KBM-7 (cell line): Measurements from ENCODE around the gene GYPA.
"Not testable (repeated sequence)": the region's sequence is repeated elsewhere in the genome, so short reads cannot be mapped to it uniquely, and the experiment has no call there.

Experiments
- DNase-seq: peaks from one replicate; pipeline ENCODE4 v3.0.0-alpha.2; 2015
- in situ Hi-C: fragments of 300-500 bp; cut with MboI; formaldehyde crosslinking; loops from 2 replicates; pipeline ENCODE4 v1.14.3; 2020; ENCODE audit warnings: low sequenced_read_pairs, low pct_unique_long_range_greater_than_20kb, mixed read lengths

Gene GYPA

DNA sequence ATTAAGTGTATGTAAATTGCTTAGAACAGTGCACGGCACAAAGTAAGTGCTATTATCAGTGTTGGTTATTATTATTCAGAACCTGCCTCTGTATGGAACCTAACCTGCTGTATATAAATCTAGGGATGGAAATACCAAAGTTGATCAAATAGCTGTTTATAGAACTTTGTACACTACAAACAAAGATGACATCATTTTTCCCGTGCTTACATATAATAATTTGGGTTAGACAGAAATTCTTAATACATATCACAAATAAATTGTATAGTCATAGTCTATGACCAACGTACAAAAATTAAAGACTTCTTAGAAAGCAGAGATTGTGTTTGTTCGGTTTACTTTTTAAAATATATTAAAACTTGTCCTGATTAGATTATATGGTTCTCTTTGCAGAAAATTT, 4.3 kb downstream of the GYPA start:
- DNase-seq, in situ Hi-C loops: not testable (repeated sequence)

DNA sequence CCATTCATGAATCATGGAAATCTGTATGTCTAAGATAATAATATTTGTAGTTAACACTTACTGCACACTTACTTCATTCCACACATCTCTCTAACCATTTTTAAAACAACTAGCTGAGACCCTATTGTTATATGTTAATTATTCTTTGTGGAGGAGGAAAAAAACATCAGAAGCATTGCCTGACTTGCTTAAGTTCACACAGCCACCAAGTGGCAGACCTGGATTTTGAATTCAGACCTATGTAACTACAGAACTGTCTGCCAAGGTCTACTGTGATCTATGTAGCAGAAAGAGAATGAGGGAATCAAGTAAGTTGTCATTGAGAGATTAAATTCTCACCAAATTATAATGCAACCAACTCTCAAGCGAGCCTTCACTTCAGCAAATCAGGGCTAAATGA, 10.4 kb downstream of the GYPA start:
- in situ Hi-C loops, DNase-seq: not testable (repeated sequence)

DNA sequence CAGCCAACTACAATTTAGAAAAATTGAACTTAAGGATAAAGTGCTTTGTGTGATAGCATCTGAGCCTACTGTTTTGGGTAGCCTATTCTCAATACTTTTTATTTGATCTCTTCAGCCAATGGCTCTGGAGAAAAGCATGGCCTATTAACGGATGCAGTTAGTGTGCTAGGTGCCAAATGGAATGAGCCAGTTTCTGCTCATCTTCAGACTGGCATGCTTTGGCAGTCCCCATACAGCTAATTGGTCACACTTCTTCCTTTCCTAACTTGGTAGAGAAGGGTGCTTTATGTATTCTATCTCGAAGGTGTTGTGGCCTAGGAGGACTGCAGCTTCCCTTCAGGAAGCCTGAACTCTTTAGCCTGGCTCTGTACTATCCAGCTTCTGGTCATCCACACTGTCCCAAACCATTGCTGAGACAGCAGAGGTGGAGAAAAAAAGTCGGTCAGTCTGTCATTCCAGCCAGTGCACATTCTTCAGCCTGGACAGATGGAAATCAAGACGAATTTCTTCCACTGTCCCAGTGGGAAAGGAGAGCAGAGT, 11.1 kb downstream of the GYPA start:
- in situ Hi-C loops, DNase-seq: not testable (repeated sequence)

- DNase-seq, in situ Hi-C loops: not testable (repeated sequence)
These were observed 11.7 kb downstream of the GYPA start for GRCh38 chr4:144128709-144129320.

DNA sequence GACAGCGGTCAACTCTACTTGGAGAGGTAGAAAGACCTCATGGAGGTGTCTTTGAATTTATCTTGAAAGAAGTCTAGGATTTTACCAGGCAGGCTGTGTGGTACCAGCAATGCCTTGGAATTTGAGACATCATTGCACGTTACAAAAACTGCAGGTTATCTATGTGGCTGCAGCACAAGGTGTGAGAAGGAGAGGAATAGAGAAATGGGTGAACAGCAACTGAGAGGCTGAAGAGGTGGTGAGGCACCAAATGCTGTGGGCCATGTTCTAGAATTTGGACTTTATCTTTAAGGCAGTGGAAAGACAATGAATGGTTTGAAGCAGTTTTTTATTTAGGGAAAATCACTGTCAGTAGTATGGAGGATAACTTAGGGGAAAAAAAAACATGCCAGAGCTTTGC, 15.4 kb downstream of the GYPA start:
- DNase-seq, in situ Hi-C loops: not testable (repeated sequence)

GRCh38 chr4:144123982-144124635, 16.4 kb downstream of the GYPA start:
- DNase-seq, in situ Hi-C loops: not testable (repeated sequence)

DNA sequence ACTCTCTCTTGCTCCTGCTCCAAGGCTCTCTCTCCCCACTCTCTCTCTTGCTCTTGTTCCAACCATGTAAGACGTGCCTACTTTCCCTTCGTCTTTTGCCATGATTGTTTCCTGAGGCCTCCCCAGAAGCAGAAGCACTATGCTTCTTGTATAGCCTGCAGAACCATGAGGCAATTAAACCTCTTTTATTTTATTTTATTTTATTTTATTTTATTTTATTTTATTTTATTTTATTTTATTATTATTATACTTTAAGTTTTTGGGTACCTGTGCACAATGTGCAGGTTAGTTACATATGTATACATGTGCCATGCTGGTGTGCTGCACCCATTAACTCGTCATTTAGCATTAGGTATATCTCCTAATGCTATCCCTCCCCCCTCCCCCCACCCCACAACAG, 17.2 kb downstream of the GYPA start:
- DNase-seq, in situ Hi-C loops: not testable (repeated sequence)

DNA sequence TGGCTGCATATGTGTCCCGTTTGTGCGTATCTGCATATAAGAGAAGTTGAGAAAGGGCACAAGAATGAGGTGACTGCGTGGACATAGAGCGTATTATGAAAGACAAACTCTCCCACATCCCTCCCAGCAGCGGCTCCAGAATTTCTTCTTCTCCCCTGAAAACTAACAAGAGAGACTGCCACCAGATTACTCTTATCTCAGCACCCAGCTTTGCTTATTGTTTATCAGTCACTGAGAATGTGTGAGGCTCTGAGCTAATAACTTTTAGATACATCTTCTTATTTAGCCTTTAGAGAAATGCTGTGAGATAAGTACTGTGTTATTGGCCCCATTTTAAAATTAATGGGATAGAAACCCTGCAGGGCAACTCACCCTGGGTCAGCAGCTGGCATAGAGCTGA, 20.8 kb downstream of the GYPA start:
- DNase-seq, in situ Hi-C loops: not testable (repeated sequence)

GRCh38 chr4:144115519-144115918, 25.0 kb downstream of the GYPA start:
- no peak for DNase-seq
- in situ Hi-C loops: no loop called here

GRCh38 chr4:144113546-144113945, 27.0 kb downstream of the GYPA start:
- in situ Hi-C loops: no loop called here
- DNase-seq: no peak

GRCh38 chr4:144104509-144105130, 35.9 kb downstream of the GYPA start:
- in situ Hi-C loops: no loop called here
- no peak for DNase-seq

DNA sequence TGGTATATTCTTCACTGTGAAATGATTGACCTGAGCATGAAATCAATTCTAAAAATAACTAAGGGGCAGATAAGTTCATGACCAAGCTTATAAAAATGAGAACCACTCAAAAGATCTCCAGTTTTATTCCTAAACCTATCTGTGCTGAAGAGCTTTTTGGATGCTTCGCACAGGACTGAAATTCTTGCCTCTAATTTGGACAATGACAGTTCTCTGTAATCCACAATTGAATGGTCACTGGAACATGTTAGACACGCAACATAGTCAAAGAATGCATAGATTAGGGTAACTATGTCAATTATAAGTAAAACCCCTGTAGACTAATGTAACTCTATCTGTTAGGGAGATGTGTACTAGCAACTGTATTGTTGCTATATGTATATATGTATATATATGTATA, 42.7 kb downstream of the GYPA start:
- in situ Hi-C loops, DNase-seq: not testable (repeated sequence)

DNA sequence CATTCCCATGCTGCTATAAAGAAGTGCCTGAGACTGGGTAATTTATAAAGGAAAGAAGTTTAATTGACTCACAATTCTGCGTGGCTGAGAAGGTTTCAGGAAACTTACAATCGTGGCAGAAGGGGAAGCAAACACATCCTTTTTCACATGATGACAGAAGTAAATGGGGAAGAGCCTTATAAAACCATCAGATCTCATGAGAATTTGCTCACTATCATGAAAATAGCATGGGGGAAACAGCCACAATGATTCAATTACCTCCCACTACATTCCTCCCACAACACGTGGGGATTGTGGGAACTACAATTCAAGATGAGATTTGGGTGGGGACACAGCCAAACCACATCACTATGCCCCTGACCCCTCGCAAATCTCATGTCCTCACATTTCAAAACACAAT, 46.5 kb downstream of the GYPA start:
- DNase-seq, in situ Hi-C loops: not testable (repeated sequence)

DNA sequence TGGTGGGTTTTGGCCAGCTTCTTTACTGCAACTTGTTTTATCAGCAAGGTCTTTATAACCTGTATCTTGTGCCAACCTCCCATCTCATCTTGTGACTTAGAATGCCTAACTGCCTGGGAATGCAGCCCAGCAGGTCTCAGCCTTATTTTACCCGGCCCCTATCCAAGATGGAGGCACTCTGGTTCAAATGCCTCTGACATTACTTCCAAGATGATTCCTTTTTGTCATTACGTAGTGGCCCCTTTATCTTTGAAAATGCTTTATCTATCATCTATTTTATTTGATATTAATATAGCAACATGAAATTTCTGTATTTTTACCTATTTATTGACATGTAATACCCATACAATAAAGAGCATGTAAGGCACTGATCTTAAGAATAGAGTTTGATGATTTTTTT, 49.3 kb downstream of the GYPA start:
- DNase-seq, in situ Hi-C loops: not testable (repeated sequence)

DNA sequence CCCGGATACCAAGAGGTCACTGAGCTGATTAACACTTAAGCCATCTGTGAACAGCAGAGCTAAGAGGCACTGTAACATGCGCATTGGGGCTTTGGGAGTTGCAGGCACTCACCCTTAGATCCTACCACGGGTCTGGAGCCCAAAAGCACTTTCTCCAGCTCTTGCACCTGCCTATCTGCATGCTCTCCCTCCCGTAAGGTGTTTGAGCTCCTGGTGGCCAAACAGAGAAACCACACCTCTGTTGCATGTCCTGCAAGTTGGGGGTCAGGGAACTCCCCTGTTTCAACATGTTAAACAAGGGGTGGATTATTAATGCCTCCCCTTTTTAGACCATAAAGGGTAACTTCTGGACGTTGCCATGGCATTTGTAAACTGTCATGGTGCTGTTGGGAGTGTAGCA, 49.8 kb downstream of the GYPA start:
- DNase-seq: no peak
- in situ Hi-C loops: no loop called here

DNA sequence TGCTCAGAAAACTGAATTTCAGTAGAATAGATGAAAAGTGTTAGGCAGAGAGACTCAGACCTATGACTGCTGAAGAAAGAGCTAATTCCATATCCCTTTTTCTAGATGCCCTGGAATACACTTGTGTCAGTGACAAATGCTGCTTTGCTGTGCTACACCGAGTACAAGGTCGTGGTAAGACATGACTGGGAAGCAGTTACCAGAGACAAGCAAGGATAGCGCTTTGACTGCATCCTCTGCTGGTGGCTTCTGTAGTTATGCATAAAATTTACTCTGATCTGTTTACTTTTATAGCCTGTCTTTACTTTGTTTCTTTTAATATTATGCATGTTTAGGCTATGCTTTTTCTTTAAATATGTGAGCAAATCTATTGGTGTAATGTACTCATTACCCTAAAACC, 58.5 kb downstream of the GYPA start:
- in situ Hi-C loops, DNase-seq: not testable (repeated sequence)

- DNase-seq, in situ Hi-C loops: not testable (repeated sequence)
These were observed 60.4 kb downstream of the GYPA start for GRCh38 chr4:144080135-144080534.

- in situ Hi-C loops: not testable (repeated sequence)
- DNase-seq: peak; percentile 56
These were observed 61.8 kb downstream of the GYPA start for GRCh38 chr4:144078746-144079145.

DNA sequence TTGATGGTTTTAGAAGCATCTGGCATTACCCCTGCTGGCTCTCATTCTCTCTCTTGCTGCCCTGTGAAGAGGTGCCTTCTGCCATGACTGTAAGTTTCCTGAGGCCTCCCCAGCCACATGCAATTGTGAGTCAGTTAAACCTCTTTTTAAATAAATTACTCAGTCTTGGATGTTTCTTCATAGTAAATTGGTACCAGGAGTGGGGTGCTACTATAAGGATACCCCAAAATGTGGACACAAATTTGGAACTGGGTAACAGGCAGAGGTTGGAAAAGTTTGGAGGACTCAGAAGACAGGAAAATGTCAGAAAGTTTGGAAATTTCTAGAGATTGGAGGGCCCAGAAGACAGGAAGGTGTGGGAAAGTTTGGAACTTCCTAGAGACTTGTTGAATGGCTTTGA, 79.0 kb downstream of the GYPA start:
- in situ Hi-C loops, DNase-seq: not testable (repeated sequence)

- in situ Hi-C loops: not testable (repeated sequence)
- DNase-seq: peak; percentile 24
These were observed 80.2 kb downstream of the GYPA start for GRCh38 chr4:144060234-144060859.
